Superior temporal gyrus (tissue), 1 donor: Measurements from ENCODE around the gene VMAC.
"Not testable (repeated sequence)": the region's sequence is repeated elsewhere in the genome, so short reads cannot be mapped to it uniquely, and the experiment has no call there.

Source experiments
- DNase-seq: peaks from one replicate; pipeline ENCODE4 v3.0.0-alpha.2; 2016; ENCODE audit errors: extremely low spot score

Gene VMAC

GRCh38 chr19:5904352-5905113, at the start of gene VMAC:
TSS of gene VMAC (plus strand) at chr19:5904872. CDS start at chr19:5904891, 19 bp downstream.
- peak; percentile 100 for DNase-seq

- not testable (repeated sequence) for DNase-seq
Measured at GRCh38 chr19:5855151-5855550, 49.5 kb upstream of the VMAC start.

GRCh38 chr19:5857203-5858081, 47.2 kb upstream of the VMAC start:
- DNase-seq, result no peak

- DNase-seq, result no peak
Measured at GRCh38 chr19:5863030-5863665, 41.5 kb upstream of the VMAC start.

GRCh38 chr19:5864013-5864720, 40.5 kb upstream of the VMAC start:
- no peak for DNase-seq

- no peak for DNase-seq
Measured at GRCh38 chr19:5864725-5865486, 39.8 kb upstream of the VMAC start.

GRCh38 chr19:5865772-5866171, 38.9 kb upstream of the VMAC start:
- no peak for DNase-seq

GRCh38 chr19:5867201-5868136, 37.2 kb upstream of the VMAC start:
- no peak for DNase-seq

GRCh38 chr19:5870986-5871394, 33.7 kb upstream of the VMAC start:
- DNase-seq, result no peak

GRCh38 chr19:5873617-5874199, 31.0 kb upstream of the VMAC start:
- no peak for DNase-seq

GRCh38 chr19:5874496-5874895, 30.2 kb upstream of the VMAC start:
- not testable (repeated sequence) for DNase-seq

GRCh38 chr19:5877427-5877826, 27.2 kb upstream of the VMAC start:
- DNase-seq, result no peak

GRCh38 chr19:5877882-5878281, 26.8 kb upstream of the VMAC start:
- no peak for DNase-seq

- DNase-seq, result no peak
Measured at GRCh38 chr19:5880196-5880595, 24.5 kb upstream of the VMAC start.

GRCh38 chr19:5880604-5881078, 24.0 kb upstream of the VMAC start:
- no peak for DNase-seq

GRCh38 chr19:5881543-5882299, 23.0 kb upstream of the VMAC start:
- no peak for DNase-seq

- DNase-seq, result no peak
Measured at GRCh38 chr19:5882421-5882968, 22.2 kb upstream of the VMAC start.

- not testable (repeated sequence) for DNase-seq
Measured at GRCh38 chr19:5883157-5883873, 21.4 kb upstream of the VMAC start.
